ENCODE measurements around the gene CREM.

CREM gene

DNA sequence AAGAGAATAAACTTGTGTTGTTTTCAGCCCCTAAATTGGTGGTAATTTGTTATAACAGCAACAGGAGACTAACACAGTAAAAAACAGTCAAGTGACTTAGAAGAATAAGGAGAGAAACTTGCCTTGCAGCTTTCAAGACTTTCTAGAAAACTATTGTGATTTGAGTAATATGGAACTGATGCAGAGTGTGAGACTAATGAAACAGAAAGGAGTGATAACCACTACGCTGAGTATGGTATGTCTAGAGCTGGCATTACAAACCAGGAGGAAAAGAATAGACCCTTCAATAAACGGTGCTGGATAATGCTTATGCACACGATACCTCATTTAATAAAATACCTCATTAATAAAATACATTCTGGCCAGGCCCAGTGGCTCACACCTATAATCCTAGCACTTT, 99.9 kb downstream of the CREM start:
- no peaks in the 10 kb centered on the region for H3K4me1 ChIP-seq (ENCODE audit: insufficient read depth, low read length)
- no peak overlapping the region for H3K27ac ChIP-seq (ENCODE audit: low read length)
- H3K27me3 ChIP-seq (ENCODE audit: insufficient read depth, low read length) = no peaks in the 10 kb centered on the region
- no peaks in the 10 kb centered on the region for H3K9me3 ChIP-seq (ENCODE audit: insufficient read depth, low read depth, low read length)
- no peak overlapping the region for H3K4me3 ChIP-seq (ENCODE audit: low read length)
- no peak overlapping the region for H3K9ac ChIP-seq (ENCODE audit: low read depth, low read length)
- no peaks in the 10 kb centered on the region for H3K36me3 ChIP-seq (ENCODE audit: insufficient read depth, low read depth, low read length)

DNA sequence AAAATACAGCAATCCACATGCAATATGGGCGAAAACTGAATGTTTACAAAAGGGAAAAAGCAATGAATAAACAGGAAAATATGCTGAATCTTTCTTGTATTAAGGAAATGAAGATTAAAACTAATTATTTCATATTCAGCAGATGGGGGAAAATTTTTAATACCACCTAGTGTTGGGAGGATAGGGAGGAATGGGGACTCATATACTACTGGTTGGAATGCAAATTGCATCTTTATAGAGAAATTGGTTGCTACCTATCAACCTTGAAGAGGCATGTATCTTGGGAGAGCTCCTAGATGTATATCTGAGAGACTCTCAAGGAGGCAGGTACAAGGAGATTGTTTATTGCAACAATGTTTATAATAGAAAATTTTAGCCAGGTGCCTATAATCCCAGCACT, 101.4 kb downstream of the CREM start:
- Histone ChIP-seq H3K27me3 (ENCODE audit: insufficient read depth, low read length) (no peaks in the 10 kb centered on the region), H3K4me3 (ENCODE audit: low read length) (no peak overlapping the region), H3K36me3 (ENCODE audit: insufficient read depth, low read depth, low read length) (no peaks in the 10 kb centered on the region), H3K27ac (ENCODE audit: low read length) (no peak overlapping the region), H3K4me1 (ENCODE audit: insufficient read depth, low read length) (no peaks in the 10 kb centered on the region), H3K9me3 (ENCODE audit: insufficient read depth, low read depth, low read length) (no peaks in the 10 kb centered on the region), H3K9ac (ENCODE audit: low read depth, low read length) (no peak overlapping the region)

DNA sequence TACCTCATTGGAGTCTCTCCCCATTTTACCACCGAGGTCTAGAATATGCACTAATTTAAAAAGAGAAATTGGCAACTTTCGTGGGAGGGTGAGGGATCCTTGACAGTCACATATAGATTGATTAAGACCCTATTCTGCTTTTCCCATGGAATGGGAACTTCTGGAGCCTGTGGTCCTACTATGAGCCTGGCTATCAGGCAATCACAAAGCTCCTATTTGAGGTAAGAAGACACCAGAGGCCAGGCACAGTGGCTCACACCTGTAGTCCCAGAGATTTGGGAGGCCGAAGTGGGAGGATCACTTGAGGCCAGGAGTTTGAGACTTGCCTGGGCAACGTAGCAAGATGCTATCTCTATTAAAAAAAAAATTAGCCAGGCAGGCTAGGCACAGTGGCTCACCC, 105.0 kb downstream of the CREM start:
- no peak overlapping the region for H3K9ac ChIP-seq (ENCODE audit: low read depth, low read length)
- H3K27ac ChIP-seq (ENCODE audit: low read length) = no peak overlapping the region
- H3K36me3 ChIP-seq (ENCODE audit: insufficient read depth, low read depth, low read length) = no peaks in the 10 kb centered on the region
- H3K27me3 ChIP-seq (ENCODE audit: insufficient read depth, low read length) = no peaks in the 10 kb centered on the region
- no peak overlapping the region for H3K4me3 ChIP-seq (ENCODE audit: low read length)
- no peaks in the 10 kb centered on the region for H3K4me1 ChIP-seq (ENCODE audit: insufficient read depth, low read length)
- no peaks in the 10 kb centered on the region for H3K9me3 ChIP-seq (ENCODE audit: insufficient read depth, low read depth, low read length)

DNA sequence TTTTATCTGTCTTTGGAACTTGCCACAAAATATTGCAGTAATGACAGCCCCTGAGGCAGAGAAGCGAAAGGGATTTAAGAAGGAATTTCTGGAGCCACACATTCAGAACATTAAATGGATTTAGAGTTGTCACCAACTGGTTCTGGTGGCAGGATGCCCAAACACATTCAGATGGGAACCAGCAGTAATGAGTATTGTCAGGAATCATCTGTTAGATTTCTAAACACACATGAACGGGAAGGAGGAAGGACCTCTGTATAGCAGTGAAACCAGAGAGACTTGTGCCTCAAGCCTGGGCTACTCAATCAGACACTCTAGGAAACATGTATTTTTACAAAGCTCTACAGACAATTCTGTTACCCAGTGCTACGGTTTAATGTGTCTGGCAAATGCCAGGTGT, 105.9 kb downstream of the CREM start:
- Histone ChIP-seq H3K4me1 (ENCODE audit: insufficient read depth, low read length) (no peaks in the 10 kb centered on the region), H3K36me3 (ENCODE audit: insufficient read depth, low read depth, low read length) (no peaks in the 10 kb centered on the region), H3K27ac (ENCODE audit: low read length) (no peak overlapping the region), H3K27me3 (ENCODE audit: insufficient read depth, low read length) (no peaks in the 10 kb centered on the region), H3K4me3 (ENCODE audit: low read length) (no peak overlapping the region), H3K9ac (ENCODE audit: low read depth, low read length) (no peak overlapping the region), H3K9me3 (ENCODE audit: insufficient read depth, low read depth, low read length) (no peaks in the 10 kb centered on the region)

DNA sequence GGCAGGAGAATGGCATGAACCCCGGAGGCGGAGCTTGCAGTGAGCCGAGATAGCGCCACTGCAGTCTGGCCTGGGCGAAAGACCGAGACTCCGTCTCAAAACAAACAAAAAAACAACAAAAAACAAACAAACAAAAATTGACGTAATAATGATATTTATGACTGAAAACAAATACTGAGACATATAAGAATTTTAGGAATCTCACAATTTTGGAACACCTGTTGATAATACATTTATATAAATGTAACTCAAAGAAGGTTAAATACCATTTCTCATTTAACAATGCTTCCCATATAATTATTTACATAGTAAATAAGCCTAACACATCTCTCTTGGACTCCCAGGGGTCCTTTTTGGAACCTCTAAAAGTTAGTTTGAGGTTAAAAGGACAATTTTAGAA, 107.4 kb downstream of the CREM start:
- Histone ChIP-seq H3K36me3 (ENCODE audit: insufficient read depth, low read depth, low read length) (no peaks in the 10 kb centered on the region), H3K4me3 (ENCODE audit: low read length) (no peak overlapping the region), H3K27me3 (ENCODE audit: insufficient read depth, low read length) (no peaks in the 10 kb centered on the region), H3K27ac (ENCODE audit: low read length) (no peak overlapping the region), H3K9ac (ENCODE audit: low read depth, low read length) (no peak overlapping the region), H3K4me1 (ENCODE audit: insufficient read depth, low read length) (no peaks in the 10 kb centered on the region), H3K9me3 (ENCODE audit: insufficient read depth, low read depth, low read length) (no peaks in the 10 kb centered on the region)

DNA sequence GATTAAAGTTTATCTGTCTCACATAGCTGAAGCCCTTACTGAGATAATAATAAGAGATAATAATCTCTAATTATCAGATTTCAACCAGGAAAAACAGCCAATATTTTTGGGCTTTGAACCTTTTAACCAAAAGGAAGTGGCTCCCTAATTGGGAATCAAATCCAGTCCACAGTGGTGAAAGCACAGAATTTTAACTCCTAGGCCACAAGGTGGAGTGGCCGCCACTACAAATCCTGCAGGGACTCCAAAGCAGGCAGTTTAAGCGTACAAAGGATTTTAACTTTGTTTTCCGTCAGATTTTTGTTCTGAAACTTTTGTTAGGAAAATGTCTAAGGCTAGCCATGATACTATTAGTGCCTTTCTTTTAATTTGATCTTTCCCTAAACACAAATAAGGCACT, 110.1 kb downstream of the CREM start:
- no peaks in the 10 kb centered on the region for H3K9me3 ChIP-seq (ENCODE audit: insufficient read depth, low read depth, low read length)
- H3K36me3 ChIP-seq (ENCODE audit: insufficient read depth, low read depth, low read length) = no peaks in the 10 kb centered on the region
- no peaks in the 10 kb centered on the region for H3K27me3 ChIP-seq (ENCODE audit: insufficient read depth, low read length)
- H3K27ac ChIP-seq (ENCODE audit: low read length) = no peak overlapping the region
- H3K4me3 ChIP-seq (ENCODE audit: low read length) = no peak overlapping the region
- H3K4me1 ChIP-seq (ENCODE audit: insufficient read depth, low read length) = no peaks in the 10 kb centered on the region
- no peak overlapping the region for H3K9ac ChIP-seq (ENCODE audit: low read depth, low read length)

DNA sequence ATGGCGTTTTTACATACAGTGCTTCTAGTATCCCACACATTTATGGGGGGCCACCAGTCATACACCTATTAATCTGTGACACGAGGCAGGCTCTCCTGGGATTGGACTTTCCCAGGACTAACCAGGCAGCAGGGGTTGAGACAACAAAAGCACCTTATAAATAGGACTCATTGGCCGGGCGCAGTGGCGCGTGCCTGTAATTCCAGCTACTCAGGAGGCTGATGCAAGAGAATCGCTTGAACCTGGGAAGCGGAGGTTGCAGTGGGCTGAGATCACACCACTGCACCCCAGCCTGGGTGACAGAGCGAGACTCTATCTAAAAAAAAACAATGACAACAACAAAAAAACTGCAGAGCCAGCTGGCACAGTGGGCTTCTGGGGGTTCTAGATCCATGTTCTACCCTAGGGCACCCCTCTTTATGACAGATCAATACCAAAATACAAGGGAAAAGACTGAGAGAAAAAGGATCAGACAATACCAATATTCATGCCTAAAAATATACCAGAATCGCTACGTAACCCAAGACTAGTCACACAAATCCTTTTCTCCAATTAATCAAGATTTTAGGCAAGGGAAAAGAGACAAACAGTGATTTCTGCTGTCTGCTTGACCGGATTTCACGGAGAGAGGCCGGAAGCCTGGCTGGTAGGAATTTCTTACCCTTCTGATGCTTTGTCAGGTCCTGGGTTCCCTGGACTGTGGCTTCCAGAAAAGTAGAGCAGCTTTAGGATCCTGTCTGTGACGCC, 111.3 kb downstream of the CREM start:
- Histone ChIP-seq H3K27ac (ENCODE audit: low read length) (no peak overlapping the region), H3K9ac (ENCODE audit: low read depth, low read length) (no peak overlapping the region), H3K4me1 (ENCODE audit: insufficient read depth, low read length) (no peaks in the 10 kb centered on the region), H3K36me3 (ENCODE audit: insufficient read depth, low read depth, low read length) (no peaks in the 10 kb centered on the region), H3K27me3 (ENCODE audit: insufficient read depth, low read length) (no peaks in the 10 kb centered on the region), H3K4me3 (ENCODE audit: low read length) (no peak overlapping the region), H3K9me3 (ENCODE audit: insufficient read depth, low read depth, low read length) (no peaks in the 10 kb centered on the region)

DNA sequence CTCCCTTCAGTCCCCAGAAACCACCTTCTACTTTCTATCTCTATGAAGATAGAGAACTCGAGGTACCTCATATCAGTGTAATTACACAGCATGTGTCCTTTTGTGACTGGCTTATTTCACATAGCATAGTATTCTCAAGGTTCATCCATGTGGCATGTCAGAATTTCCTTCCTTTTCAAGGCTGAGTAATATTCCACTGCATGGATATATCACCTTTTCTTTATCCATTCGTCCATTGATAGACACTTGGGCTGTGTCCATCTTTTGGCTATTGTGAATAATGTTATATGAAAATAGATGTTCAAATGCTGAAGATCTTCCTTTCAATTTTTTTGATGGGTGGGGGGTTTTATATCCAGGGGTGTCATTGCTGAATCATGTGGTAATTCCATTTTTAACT, 117.9 kb downstream of the CREM start:
- Histone ChIP-seq H3K9me3 (ENCODE audit: insufficient read depth, low read depth, low read length) (no peaks in the 10 kb centered on the region), H3K4me3 (ENCODE audit: low read length) (no peak overlapping the region), H3K27me3 (ENCODE audit: insufficient read depth, low read length) (no peaks in the 10 kb centered on the region), H3K27ac (ENCODE audit: low read length) (no peak overlapping the region), H3K36me3 (ENCODE audit: insufficient read depth, low read depth, low read length) (no peaks in the 10 kb centered on the region), H3K9ac (ENCODE audit: low read depth, low read length) (no peak overlapping the region), H3K4me1 (ENCODE audit: insufficient read depth, low read length) (no peaks in the 10 kb centered on the region)

DNA sequence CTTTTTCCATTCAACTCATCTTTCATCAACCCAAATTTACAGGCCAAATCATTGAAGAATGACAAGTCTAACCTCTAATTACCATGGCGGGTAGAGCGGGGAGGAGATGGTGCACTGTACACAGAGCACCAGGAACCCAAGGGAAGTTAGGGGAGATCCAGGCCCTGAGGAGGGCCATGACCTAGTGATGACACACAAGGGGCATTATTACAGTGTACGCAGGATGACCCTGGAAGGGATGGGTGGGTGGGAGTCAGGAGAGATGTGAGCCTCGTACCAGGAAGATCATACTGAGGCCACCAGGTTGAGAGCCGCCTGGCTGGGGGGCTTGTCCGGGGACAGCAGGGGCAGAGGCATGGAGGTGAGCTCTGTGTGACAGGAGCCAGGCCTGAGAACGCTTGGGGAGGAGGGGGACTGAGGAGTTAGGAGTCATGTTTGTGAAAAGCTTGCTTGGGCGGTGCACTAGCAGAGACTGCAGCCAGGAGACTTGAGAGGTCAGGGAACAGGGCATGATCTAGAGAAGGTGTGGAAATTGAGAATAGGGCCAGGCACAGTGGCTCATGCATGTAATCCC, 120.2 kb downstream of the CREM start:
- H3K36me3 ChIP-seq (ENCODE audit: insufficient read depth, low read depth, low read length) = no peaks in the 10 kb centered on the region
- no peaks in the 10 kb centered on the region for H3K27me3 ChIP-seq (ENCODE audit: insufficient read depth, low read length)
- no peak overlapping the region for H3K27ac ChIP-seq (ENCODE audit: low read length)
- no peak overlapping the region for H3K4me3 ChIP-seq (ENCODE audit: low read length)
- no peaks in the 10 kb centered on the region for H3K4me1 ChIP-seq (ENCODE audit: insufficient read depth, low read length)
- no peaks in the 10 kb centered on the region for H3K9me3 ChIP-seq (ENCODE audit: insufficient read depth, low read depth, low read length)
- no peak overlapping the region for H3K9ac ChIP-seq (ENCODE audit: low read depth, low read length)

DNA sequence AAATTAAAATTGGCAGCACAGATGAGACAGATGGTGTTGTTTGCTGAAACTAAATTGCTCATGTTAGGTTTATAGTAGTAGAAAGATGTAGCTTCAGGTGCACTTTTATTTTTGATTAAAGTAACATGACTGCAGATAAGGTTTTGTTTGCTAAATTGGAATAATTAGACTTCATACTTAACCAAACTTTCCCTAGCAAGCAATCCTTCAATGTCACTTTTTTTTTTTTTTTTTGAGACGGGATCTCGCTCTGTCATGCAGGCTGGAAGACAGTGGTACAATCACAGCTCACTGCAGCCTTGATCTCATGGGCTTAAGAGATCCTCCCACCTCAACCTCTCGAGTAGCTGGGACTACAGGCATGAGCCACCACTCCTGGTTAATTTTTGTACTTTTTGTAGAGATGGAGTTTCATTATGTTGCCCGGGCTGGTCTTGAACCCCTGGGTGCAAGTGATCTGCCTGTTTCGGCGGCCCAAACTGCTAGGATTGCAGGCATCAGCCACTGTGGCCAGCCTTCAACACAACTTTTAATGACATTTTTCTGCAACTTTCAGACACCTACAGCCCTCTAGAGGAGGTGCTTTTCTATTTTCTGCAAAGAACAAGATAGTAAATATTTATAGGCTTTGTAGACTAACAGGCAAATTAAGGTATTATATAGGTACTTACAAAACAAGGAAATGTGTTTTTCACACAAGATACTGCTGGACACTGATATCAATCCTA, 124.9 kb downstream of the CREM start:
- Histone ChIP-seq H3K4me1 (ENCODE audit: insufficient read depth, low read length) (no peaks in the 10 kb centered on the region), H3K9ac (ENCODE audit: low read depth, low read length) (no peak overlapping the region), H3K4me3 (ENCODE audit: low read length) (no peak overlapping the region), H3K27ac (ENCODE audit: low read length) (no peak overlapping the region), H3K9me3 (ENCODE audit: insufficient read depth, low read depth, low read length) (no peaks in the 10 kb centered on the region), H3K27me3 (ENCODE audit: insufficient read depth, low read length) (no peaks in the 10 kb centered on the region), H3K36me3 (ENCODE audit: insufficient read depth, low read depth, low read length) (no peaks in the 10 kb centered on the region)

DNA sequence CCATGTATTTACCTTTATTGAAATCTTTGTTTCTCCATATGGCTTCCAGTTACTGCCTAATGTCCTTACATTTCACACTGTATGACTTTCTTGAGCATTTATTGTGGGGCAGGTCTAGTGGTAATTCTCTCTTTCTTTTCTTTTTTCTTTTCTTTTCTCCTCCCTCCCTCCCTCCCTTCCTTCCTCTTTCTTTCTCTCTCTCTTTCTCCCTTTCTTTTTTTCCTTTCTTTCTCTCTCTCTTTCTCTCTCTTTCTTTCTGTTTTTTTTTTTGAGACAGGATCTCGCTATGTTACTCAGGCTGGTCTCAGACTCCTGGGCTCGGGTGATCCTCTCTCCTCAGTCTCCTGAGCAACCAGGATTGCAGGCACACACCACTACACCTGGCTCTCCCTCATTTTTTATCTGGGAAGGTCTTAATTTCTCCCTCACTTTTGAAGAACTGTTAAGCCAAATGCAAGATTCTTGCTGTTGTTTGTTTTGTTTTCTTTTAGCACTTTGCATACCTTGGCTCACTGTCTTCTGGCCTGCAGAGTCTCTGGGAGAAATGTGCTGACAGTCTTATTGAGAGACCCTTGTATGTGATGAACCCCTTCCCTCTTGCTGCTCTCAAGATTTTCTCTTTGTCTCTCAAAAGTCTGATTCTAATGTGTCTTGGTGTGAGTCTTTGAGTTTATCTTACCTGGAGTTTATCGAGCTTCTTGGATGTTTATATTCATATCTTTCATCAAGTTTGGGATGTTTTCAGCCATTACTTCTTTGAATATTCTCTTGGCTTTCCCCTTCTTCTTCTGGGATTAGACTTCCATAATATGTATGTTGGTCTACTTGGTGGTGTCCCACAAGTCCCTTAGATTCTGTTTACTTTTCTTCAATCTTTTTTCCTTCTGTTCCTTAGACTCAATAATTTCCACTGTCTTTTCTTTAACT, 130.7 kb downstream of the CREM start:
- Histone ChIP-seq H3K9me3 (ENCODE audit: insufficient read depth, low read depth, low read length) (no peaks in the 10 kb centered on the region), H3K27me3 (ENCODE audit: insufficient read depth, low read length) (no peaks in the 10 kb centered on the region), H3K27ac (ENCODE audit: low read length) (no peak overlapping the region), H3K9ac (ENCODE audit: low read depth, low read length) (no peak overlapping the region), H3K4me1 (ENCODE audit: insufficient read depth, low read length) (no peaks in the 10 kb centered on the region), H3K36me3 (ENCODE audit: insufficient read depth, low read depth, low read length) (no peaks in the 10 kb centered on the region), H3K4me3 (ENCODE audit: low read length) (no peak overlapping the region)
